CD4-positive, alpha-beta T cell treated with Interleukin-17A for 1 hour (primary cell): ENCODE results near the gene NHEJ1.
A peak's percentile ranks its signal among the peaks of the same experiment; 100 is the strongest.

ENCODE experiments used
- DNase-seq: peaks from one replicate; pipeline ENCODE4 v3.0.0-alpha.2; 2020

The NHEJ1 gene

GRCh38 chr2:219182331-219183150 lies 21.9 kb upstream of the NHEJ1 start:
- DNase-seq, result no peak

- DNase-seq, result no peak
Measured at GRCh38 chr2:219181531-219181930, 20.9 kb upstream of the NHEJ1 start.

GRCh38 chr2:219180961-219181360 lies 20.3 kb upstream of the NHEJ1 start:
- no peak for DNase-seq

- DNase-seq, result no peak
Measured at GRCh38 chr2:219179601-219180465, 19.2 kb upstream of the NHEJ1 start.

GRCh38 chr2:219178377-219179175 lies 18.0 kb upstream of the NHEJ1 start:
- no peak for DNase-seq

- DNase-seq, result peak; percentile 90
Measured at GRCh38 chr2:219177552-219178376, 17.1 kb upstream of the NHEJ1 start, which contains the start of gene RETREG2. TSS of gene RETREG2 (plus strand) at chr2:219178275. CDS start at chr2:219178353, 78 bp downstream.

- peak; percentile 89 for DNase-seq
Measured at GRCh38 chr2:219176818-219177551, 16.4 kb upstream of the NHEJ1 start, which contains the start of gene CNPPD1. TSS of gene CNPPD1 (minus strand) at chr2:219176925. CDS start at chr2:219176828, 97 bp downstream.

- peak; percentile 28 for DNase-seq
Measured at GRCh38 chr2:219175928-219176817, 15.6 kb upstream of the NHEJ1 start.

- DNase-seq, result no peak
Measured at GRCh38 chr2:219175486-219175885, 14.9 kb upstream of the NHEJ1 start.

GRCh38 chr2:219174801-219175200 lies 14.2 kb upstream of the NHEJ1 start:
- DNase-seq, result no peak

- DNase-seq, result no peak
Measured at GRCh38 chr2:219174146-219174545, 13.5 kb upstream of the NHEJ1 start.

GRCh38 chr2:219173176-219173575 lies 12.6 kb upstream of the NHEJ1 start:
- no peak for DNase-seq

- DNase-seq, result no peak
Measured at GRCh38 chr2:219172231-219173154, 11.9 kb upstream of the NHEJ1 start.

- peak; percentile 68 for DNase-seq
Measured at GRCh38 chr2:219171231-219171651, 10.6 kb upstream of the NHEJ1 start.

- DNase-seq, result no peak
Measured at GRCh38 chr2:219169930-219170654, 9.5 kb upstream of the NHEJ1 start, which contains the start of gene SLC23A3. TSS of gene SLC23A3 (minus strand) at chr2:219170029. CDS start at chr2:219169984, 45 bp downstream.

GRCh38 chr2:219168932-219169331 lies 8.3 kb upstream of the NHEJ1 start:
- no peak for DNase-seq

- no peak for DNase-seq
Measured at GRCh38 chr2:219168526-219168925, 7.9 kb upstream of the NHEJ1 start.

GRCh38 chr2:219167997-219168396 lies 7.4 kb upstream of the NHEJ1 start:
- no peak for DNase-seq
